Measurements from ENCODE around the gene KLF11.
"Not testable (repeated sequence)": the region's sequence is repeated elsewhere in the genome, so short reads cannot be mapped to it uniquely, and the experiment has no call there.

The KLF11 gene

DNA sequence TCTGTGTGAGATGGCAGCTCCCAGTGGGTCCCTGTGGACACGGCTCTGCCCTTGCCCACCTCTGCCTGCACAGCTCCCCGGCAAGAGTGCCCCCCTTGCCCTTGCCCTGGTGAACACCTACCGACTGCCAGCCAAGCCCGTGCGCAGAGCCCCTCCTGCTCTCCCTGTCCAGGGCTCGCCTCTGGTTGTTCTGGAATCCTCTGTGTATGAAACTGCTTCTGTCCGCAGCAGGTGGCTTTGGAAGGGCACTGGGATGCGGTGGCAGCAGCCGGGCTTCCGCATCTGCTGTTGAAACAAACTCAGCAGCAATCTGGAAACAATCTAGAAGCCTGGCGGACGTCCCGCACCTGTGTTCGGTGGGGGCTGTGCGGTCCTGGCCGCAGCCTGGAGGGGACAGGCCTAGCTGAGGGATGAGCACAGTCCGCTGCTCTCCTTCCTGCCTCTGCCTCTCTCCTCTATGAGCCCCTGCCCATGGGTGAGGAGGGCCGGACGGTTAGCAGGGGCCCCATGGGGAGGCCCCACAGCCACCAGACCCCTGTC, 34.0 kb upstream of the KLF11 start:
- no peak for DNase-seq (ENCODE audit: low read depth in 1 of 2, low spot score in 1 of 2)

DNA sequence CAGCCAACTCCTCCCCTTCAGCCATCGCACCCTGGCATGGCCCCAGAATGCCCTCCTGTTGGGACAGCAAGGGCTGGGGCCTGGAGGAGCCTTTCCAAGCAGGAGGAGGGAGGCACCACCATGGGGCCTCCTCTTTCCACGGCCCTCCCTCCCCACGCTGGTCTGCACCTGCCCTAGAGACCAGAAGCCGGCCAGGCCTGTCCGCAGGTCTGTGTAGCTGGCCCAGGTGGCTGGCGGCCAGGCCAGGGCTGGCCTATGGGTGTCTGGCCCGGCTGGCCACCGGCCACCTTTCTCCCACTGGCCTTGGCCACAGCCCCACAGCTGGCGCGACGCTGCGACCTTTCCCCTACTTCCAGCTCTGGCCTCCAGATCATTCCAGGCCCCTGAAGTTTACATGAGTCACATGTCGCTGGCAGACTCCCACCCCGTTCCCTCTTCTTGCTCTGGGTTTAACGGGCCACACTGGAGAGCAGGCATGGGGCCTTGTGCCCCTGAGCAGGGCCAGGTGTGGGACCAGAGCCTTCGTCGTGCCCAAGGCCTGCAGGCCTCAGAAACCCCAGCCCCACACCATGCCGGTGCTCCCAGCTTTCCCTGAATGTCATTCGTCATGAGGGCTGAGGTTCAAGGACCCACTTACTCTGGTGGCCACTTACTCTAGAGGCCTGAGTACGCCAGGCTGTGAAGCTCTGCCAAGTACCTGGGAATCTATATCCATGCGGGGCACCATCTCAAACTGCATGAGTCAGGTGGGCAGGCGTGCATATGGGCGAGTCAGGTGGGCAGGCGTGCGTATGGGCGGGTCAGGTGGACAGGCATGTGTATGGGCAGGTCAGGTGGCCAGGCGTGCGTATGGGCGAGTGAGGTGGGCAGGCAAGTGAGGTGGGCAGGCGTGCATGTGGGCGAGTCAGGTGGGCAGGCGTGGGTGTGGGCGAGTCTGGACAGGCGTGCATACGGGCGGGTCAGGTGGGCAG, 33.3 kb upstream of the KLF11 start:
- DNase-seq (ENCODE audit: low read depth in 1 of 2, low spot score in 1 of 2), result no peak

DNA sequence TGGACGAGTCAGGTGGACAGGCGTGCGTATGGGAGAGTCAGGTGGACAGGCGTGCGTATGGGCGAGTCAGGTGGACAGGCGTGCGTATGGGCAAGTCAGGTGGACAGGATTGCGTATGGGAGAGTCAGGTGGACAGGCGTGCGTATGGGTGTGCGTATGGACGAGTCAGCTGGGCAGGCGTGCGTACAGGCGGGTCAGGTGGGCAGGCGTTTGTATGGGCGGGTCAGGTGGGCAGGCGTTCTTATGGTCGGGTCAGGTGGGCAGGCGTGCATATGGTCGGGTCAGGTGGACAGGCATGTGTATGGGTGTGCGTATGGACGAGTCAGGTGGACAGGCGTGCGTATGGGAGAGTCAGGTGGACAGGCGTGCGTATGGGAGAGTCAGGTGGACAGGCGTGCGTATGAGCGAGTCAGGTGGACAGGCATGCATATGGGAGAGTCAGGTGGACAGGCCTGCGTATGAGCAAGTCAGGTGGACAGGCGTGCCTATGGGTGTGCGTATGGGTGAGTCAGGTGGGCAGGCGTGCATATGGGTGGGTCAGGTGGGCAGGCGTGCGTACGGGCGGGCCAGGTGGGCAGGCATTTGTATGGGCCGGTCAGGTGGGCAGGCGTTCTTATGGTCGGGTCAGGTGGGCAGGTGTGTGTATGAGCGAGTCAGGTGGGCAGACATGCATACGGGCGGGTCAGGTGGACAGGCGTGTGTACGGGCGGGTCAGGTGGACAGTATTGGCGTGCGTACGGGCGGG, 32.3 kb upstream of the KLF11 start:
- DNase-seq (ENCODE audit: low read depth in 1 of 2, low spot score in 1 of 2), result not testable (repeated sequence)

DNA sequence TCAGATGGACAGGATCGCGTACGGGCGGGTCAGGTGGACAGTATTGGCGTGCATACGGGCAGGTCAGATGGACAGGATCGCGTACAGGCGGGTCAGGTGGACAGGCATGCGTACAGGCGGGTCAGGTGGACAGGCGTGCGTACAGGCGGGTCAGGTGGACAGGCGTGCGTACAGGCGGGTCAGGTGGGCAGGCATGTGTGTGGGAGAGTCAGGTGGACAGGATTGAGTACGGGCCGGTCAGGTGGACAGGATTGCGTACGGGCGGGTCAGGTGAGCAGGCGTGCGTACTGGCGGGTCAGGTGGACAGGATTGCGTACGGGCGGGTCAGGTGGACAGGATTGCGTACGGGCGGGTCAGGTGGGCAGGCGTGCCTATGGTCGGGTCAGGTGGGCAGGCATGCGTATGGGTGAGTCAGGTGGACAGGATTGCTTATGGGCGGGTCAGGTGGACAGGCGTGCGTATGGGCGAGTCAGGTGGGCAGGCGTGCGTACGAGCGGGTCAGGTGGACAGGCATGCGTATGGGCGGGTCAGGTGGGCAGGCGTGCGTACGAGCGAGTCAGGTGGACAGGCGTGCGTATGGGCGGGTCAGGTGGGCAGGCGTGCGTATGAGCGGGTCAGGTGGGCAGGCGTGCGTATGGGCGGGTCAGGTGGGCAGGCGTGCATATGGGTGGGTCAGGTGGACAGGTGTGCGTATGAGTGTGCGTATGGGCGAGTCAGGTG, 31.6 kb upstream of the KLF11 start:
- DNase-seq (ENCODE audit: low read depth in 1 of 2, low spot score in 1 of 2), result not testable (repeated sequence)

DNA sequence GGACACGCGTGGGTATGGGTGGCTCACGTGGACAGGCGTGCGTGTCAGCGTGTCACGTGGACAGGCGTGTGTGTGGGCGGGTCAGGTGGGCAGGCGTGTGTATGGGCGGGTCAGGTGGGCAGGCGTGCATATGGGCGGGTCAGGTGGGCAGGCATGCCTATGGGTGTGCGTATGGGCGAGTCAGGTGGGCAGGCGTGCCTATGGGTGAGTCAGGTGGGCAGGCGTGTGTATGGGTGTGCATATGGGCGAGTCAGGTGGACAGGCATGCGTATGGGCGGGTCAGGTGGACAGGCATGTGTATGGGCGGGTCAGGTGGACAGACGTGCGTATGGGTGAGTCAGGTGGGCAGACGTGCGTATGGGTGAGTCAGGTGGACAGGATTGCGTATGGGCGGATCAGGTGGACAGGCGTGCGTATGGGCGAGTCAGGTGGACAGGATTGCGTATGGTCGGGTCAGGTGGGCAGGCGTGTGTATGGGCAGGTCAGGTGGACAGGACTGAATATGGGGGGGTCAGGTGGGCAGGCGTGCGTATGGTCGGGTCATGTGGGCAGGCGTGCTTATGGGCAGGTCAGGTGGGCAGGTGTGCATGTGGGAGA, 30.9 kb upstream of the KLF11 start:
- DNase-seq (ENCODE audit: low read depth in 1 of 2, low spot score in 1 of 2), result not testable (repeated sequence)

DNA sequence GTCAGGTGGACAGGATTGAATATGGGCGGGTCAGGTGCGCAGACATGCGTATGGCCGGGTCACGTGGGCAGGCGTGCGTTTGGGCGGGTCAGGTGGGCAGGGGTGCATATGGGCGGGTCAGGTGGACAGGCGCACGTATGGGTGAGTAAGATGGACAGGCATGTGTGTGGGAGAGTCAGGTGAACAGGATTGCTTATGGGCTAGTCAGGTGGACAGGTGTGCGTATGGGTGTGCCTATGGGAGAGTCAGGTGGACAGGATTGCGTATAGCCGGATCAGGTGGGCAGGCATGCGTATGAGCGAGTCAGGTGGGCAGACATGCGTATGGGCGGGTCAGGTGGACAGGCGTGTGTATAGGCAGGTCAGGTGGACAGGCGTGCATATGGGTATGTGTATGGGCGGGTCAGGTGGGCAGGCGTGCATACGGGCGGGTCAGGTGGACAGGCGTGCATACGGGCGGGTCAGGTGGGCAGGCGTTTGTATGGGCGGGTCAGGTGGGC, 30.3 kb upstream of the KLF11 start:
- no peak for DNase-seq (ENCODE audit: low read depth in 1 of 2, low spot score in 1 of 2)

GRCh38 chr2:10013651-10014417, 29.5 kb upstream of the KLF11 start:
- not testable (repeated sequence) for DNase-seq (ENCODE audit: low read depth in 1 of 2, low spot score in 1 of 2)

- no peak for DNase-seq (ENCODE audit: low read depth in 1 of 2, low spot score in 1 of 2)
Observed at GRCh38 chr2:10014418-10015190, 28.7 kb upstream of the KLF11 start.

- DNase-seq (ENCODE audit: low read depth in 1 of 2, low spot score in 1 of 2), result not testable (repeated sequence)
Observed at GRCh38 chr2:10015376-10015989, 27.9 kb upstream of the KLF11 start.

DNA sequence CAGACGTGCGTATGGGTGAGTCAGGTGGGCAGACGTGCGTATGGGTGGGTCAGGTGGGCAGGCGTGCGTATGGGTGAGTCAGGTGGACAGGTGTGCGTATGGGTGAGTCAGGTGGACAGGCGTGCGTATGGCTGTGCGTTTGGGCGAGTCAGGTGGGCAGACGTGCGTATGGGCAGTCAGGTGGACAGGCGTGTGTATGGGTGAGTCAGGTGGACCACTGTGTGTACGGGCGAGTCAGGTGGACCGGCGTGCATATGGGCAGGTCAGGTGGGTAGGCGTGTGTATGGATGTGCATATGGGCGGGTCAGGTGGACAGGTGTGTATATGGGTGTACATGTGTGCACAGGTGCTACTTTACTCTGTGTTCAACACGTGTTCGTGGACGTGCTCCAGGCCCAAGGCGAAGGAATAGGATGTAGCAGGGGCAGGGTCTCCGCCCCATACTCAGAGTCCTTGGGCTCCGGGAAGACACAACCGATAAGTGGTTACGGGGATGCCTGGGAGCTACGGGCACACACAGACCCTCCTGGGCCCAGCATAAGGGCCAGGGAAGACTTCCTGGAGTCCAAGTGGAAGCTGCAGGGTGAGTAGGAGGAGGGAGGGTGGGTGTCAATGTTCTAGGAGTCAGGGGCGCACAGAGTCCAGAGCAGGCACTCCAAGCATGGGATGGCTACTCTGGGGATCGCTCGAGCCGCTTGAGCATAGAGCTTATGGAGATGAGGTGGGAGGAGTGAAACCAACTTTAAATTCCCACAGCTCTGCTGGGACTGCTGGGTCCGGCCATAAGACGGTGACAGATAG, 27.1 kb upstream of the KLF11 start:
- no peak for DNase-seq (ENCODE audit: low read depth in 1 of 2, low spot score in 1 of 2)

- DNase-seq (ENCODE audit: low read depth in 1 of 2, low spot score in 1 of 2), result no peak
Observed at GRCh38 chr2:10016802-10017258, 26.5 kb upstream of the KLF11 start.

DNA sequence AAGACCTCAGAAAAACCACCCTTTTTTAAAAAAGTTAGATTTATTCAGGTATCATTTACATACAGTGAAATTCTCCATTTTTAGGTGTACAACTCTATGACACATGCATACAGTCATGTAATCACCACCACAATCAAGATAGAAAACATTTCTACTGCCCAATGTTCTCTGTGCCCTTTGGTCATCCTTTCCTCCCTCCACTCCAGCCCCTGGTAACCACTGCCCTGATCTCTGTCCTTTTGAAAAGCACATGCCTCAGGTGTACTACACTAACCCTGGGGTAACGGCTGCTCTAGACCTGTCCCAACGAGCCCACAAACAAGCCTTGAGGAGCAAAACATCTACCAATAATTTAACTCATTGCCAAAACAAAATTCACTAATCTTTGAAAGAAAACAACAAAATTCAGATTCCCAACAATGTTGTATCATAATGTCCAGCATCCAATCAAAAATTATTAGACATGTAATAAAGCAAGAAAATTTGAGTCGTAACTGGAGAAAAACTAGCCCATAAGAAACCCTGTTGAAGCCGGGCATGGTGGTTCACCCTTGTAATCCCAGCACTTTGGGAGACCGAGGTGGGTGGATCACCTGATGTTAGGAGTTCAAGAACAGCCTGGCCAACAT, 25.9 kb upstream of the KLF11 start:
- DNase-seq (ENCODE audit: low read depth in 1 of 2, low spot score in 1 of 2), result no peak

- no peak for DNase-seq (ENCODE audit: low read depth in 1 of 2, low spot score in 1 of 2)
Observed at GRCh38 chr2:10019174-10019573, 24.2 kb upstream of the KLF11 start.

- no peak for DNase-seq (ENCODE audit: low read depth in 1 of 2, low spot score in 1 of 2)
Observed at GRCh38 chr2:10019602-10020400, 23.5 kb upstream of the KLF11 start.

DNA sequence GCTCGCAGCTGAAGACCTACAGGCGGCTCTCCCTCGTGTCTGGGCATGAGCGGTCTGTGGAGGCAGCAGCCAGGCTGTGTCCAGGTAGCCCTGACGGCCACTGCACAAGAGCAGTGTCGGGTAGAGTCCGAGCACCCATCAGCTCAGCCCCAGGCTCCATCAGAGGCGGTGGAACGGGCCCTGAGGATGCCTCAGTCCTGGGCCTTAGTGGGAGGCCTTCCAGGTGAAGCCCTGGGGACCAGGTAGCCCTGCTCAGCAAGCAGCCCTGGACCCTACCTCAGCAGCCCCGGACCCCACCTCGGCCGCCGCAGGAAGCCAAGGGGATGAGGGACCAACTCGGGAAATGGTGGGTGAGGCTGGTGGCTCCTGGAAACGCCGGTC, 21.3 kb upstream of the KLF11 start:
- no peak for DNase-seq (ENCODE audit: low read depth in 1 of 2, low spot score in 1 of 2)

DNA sequence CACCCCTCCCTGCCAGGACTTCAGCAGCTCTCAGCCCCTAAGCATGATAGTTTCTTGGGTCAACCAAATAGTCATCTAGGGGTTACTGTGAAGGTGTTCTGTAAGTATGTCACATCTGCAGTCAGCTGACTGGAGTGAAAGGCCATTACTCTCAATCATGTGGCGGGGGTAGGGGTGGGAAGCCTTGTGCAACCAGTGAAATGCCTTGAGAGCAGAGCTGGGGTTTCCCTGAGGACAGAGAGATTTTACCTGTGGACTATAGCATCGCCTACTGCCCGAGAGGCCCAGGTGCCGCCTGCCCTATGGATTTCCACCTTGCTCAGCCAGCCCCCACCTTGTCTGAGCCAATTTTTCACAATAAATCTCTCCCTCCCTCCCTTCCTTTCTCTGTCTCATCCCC, 20.9 kb upstream of the KLF11 start:
- no peak for DNase-seq (ENCODE audit: low read depth in 1 of 2, low spot score in 1 of 2)

Data from activated T-helper 1 cell treated with anti-CD3 and anti-CD28 coated beads, Interleukin-2, amount 50 U/mL, for 16 hours (primary cell).